GM12892 (cell line): ENCODE measurements around the gene COX17.

Experiments used
- POLR2A ChIP-seq: IDR thresholded peaks from 2 replicates; pipeline ENCODE4 v1.6.1; 2011; ENCODE audit warnings: low read depth, low read length, control low read depth
- POLR2AphosphoS5 ChIP-seq: IDR thresholded peaks from 2 replicates; pipeline ENCODE4 v1.6.1; 2011; ENCODE audit warnings: low read depth, low read length, control low read depth

DNA sequence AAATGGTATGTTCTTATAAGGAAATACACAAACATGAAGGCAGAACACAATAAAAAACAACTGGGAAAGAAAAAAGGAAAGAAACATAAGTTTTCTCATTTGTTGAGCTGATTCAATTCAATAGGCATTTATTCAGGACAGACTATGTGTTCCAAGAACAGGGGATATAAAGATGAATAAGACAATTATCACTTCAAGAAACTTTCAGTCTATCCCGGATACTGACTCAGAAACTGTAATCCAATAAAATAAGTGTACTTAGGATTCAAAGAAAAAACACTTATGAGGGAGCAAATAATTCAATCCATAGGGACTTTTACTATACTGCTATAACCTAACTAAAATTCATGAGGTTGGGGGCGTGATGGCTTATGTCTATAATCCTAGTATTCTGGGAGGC lies 13.3 kb downstream of the COX17 start:
- TF ChIP-seq POLR2A (no peak), POLR2AphosphoS5 (no peak)
